Ascending aorta (tissue), 2 donors: ENCODE data around the gene VAPA. TPM values are rescaled to one million over a fixed set of nuclear protein-coding genes. Genes with fewer than 3 reads are reported as not detected.

ENCODE experiments used
- DNase-seq, 2 donors: peaks; one replicate each; pipeline ENCODE4 v3.0.0-alpha.2; 2019; ENCODE audit warnings: low spot score in 2 of 2
- H3K27ac ChIP-seq, 2 donors: fragments of 200-600 bp; sonication (generic); one replicate each; pipeline ENCODE4 v1.5.1; 2016 to 2017; ENCODE audit warnings: mild to moderate bottlenecking in 1 of 2
- H3K27me3 ChIP-seq: fragments of 200-600 bp; sonication (generic); one replicate; pipeline ENCODE4 v1.5.1; 2017
- H3K36me3 ChIP-seq, 2 donors: fragments of 200-600 bp; sonication (generic); one replicate each; pipeline ENCODE4 v1.5.1; 2016
- H3K4me1 ChIP-seq, 2 donors: fragments of 200-600 bp; sonication (generic); one replicate each; pipeline ENCODE4 v1.5.1; 2016 to 2017; ENCODE audit warnings: mild to moderate bottlenecking in 1 of 2
- H3K4me3 ChIP-seq, 2 donors: fragments of 200-600 bp; sonication (generic); one replicate each; pipeline ENCODE4 v1.5.1; 2016 to 2017; ENCODE audit warnings: mild to moderate bottlenecking in 1 of 2
- H3K9me3 ChIP-seq, 2 donors: fragments of 200-600 bp; sonication (generic); one replicate each; pipeline ENCODE4 v1.5.1; 2016
- intact Hi-C: fragments of 100-400 bp; cut with DNase I; formaldehyde crosslinking; loops from one replicate; pipeline ENCODE4 v1.15.1; 2023
- total RNA-seq: library from RNA; depleted of rRNA; stranded (reverse); fragments of >200 nt; gene quantifications from one replicate; pipeline ENCODE4 v1.1.0, GENCODE V29; 2016
- TF ChIP-seq, protein P1 (sequence below), 3 experiments: fragments of 200-600 bp in 2 of 3; fragments of 450-650 bp in 1 of 3; sonication (generic) in 2 of 3; IDR thresholded peaks; one replicate each; pipeline ENCODE4 v1.5.1; 2016 to 2019; ENCODE audit warnings: antibody characterized with exemption in 3 of 3, mild to moderate bottlenecking in 1 of 3, moderate library complexity in 1 of 3

Gene VAPA, protein sequence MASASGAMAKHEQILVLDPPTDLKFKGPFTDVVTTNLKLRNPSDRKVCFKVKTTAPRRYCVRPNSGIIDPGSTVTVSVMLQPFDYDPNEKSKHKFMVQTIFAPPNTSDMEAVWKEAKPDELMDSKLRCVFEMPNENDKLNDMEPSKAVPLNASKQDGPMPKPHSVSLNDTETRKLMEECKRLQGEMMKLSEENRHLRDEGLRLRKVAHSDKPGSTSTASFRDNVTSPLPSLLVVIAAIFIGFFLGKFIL
- total RNA-seq, result 109 TPM

GRCh38 chr18:9913526-9914333, at the start of gene VAPA:
Gene VAPA, plus strand, starts transcription at chr18:9914016. Its CDS starts 241 bp downstream, at chr18:9914257.
- no peaks in the 10 kb centered on the region for H3K9me3 ChIP-seq
- TF ChIP-seq, protein P1, sequence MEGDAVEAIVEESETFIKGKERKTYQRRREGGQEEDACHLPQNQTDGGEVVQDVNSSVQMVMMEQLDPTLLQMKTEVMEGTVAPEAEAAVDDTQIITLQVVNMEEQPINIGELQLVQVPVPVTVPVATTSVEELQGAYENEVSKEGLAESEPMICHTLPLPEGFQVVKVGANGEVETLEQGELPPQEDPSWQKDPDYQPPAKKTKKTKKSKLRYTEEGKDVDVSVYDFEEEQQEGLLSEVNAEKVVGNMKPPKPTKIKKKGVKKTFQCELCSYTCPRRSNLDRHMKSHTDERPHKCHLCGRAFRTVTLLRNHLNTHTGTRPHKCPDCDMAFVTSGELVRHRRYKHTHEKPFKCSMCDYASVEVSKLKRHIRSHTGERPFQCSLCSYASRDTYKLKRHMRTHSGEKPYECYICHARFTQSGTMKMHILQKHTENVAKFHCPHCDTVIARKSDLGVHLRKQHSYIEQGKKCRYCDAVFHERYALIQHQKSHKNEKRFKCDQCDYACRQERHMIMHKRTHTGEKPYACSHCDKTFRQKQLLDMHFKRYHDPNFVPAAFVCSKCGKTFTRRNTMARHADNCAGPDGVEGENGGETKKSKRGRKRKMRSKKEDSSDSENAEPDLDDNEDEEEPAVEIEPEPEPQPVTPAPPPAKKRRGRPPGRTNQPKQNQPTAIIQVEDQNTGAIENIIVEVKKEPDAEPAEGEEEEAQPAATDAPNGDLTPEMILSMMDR (IDR thresholded peaks at IDR 0.05), result no peak
- no peaks in the 10 kb centered on the region for H3K27me3 ChIP-seq
- H3K4me3 ChIP-seq, result peak within 1 kb of the TSS; percentile 96 to 97
- H3K27ac ChIP-seq, result peak within 1 kb of the TSS; percentile 99 to 100
- peaks cover 3 to 21% of the 10 kb centered on the region in 2 donors for H3K4me1 ChIP-seq
- H3K36me3 ChIP-seq, result no peaks in the 10 kb centered on the region
- intact Hi-C loops, result loop anchor here (1.0 to 10.0 kb wide), 8 partner anchors 81 to 809 kb away; partner anchors contain the start of genes ANKRD12, NDUFV2, PPP4R1 and RAB31
- DNase-seq, result peak; percentile 85 to 97

DNA sequence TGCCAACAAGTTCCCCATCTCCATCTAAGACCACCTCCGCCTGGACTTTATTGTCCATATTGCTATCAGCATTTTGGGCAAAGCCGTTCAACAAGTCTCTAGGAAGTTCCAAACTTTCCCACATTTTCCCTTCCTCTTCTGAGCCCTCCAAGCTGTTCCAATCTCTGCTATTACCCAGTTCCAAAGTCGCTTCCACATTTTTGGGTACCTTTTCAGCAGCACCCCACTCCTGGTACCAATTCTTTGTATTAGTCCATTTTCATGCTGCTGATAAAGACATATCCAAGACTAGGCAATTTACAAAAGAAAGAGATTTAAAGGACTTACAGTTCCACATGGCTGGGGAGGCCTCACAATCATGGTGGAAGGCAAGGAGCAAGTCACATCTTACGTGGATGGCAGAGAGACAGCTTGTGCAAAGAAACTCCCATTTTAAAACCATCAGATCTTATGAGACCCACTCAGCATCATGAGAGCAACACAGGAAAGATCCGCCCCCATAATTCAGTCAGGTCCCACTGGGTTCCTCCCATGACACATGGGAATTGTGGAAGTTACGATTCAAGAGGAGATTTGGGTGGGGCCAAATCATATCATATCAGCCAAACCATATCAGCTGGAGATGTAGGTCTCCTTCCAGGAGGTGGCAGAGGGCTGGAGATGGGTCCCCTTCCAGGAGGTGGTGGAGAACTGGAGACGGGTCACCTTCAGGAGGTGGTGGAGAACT, 47.9 kb upstream of the VAPA start:
- no peak overlapping the region for H3K27ac ChIP-seq
- peaks cover 4 to 11% of the 10 kb centered on the region in 2 donors for H3K36me3 ChIP-seq
- no peaks in the 10 kb centered on the region for H3K4me1 ChIP-seq
- TF ChIP-seq, protein P1 (IDR thresholded peaks at IDR 0.05), result no peak
- peaks cover 0 to 9% of the 10 kb centered on the region in 2 donors for H3K9me3 ChIP-seq
- no peak overlapping the region for H3K4me3 ChIP-seq
- DNase-seq, result no peak
- intact Hi-C loops, result no loop called here
- no peaks in the 10 kb centered on the region for H3K27me3 ChIP-seq

DNA sequence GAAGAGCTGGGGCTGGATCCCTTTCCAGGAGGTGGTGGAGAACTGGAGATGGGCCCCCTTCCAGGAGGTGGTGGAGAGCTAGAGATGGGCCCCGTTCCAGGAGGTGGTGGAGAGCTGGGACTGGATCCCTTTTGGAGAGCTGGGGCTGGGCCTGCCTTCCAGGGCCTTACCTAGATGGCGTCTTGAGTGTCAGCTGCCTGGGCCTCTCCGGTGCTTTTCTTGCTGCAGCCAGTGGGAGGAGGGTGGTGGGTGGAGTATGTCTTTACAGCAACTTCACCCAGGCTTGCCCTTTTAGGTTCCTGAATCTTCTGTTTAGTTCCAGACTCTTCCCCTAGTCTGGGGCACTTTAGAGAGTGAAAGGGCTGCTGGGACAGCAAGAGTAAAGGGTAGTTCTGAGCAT, 47.2 kb upstream of the VAPA start:
- Histone ChIP-seq H3K4me3 (no peak overlapping the region), H3K27me3 (no peaks in the 10 kb centered on the region), H3K9me3 (peaks cover 0 to 9% of the 10 kb centered on the region in 2 donors), H3K36me3 (peaks cover 0 to 11% of the 10 kb centered on the region in 2 donors), H3K27ac (no peak overlapping the region), H3K4me1 (no peaks in the 10 kb centered on the region)
- TF ChIP-seq, protein P1 (IDR thresholded peaks at IDR 0.05), result no peak
- intact Hi-C loops, result no loop called here
- DNase-seq, result no peak

DNA sequence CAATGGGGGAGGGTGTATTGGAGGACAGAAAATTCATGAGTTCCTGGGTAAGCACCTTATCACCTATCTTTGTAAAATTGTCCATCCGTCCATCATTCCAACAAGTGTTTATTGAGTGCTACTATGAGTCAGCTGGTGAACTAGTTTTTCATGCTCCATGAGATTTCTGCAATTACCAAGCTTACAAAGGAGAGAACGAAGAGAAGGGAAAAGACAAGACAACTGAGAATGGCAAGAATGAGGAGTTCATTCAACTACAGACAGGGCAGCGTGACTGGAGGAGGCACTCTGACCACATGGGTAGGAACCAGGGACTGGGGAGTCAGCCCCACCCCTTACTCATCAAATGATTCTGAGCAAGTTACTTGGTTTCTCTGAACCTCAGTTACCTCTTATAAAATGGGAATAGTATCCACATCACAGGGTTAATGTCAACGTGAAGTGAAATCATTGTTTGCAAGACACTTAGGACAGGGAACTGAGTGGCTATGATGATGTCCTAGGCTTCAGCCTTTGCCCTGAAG, 46.7 kb upstream of the VAPA start:
- intact Hi-C loops, result no loop called here
- no peak for DNase-seq
- Histone ChIP-seq H3K9me3 (peaks cover 0 to 9% of the 10 kb centered on the region in 2 donors), H3K36me3 (peaks cover 0 to 8% of the 10 kb centered on the region in 2 donors), H3K4me3 (no peak overlapping the region), H3K27me3 (no peaks in the 10 kb centered on the region), H3K4me1 (no peaks in the 10 kb centered on the region), H3K27ac (no peak overlapping the region)
- TF ChIP-seq, protein P1 (IDR thresholded peaks at IDR 0.05), result no peak
